ENCODE data around the gene ASAP2. TPM values are rescaled to one million over a fixed set of nuclear protein-coding genes. Genes with fewer than 3 reads are reported as not detected.

Gene ASAP2
- total RNA-seq, 1 experiment from 2014 or later: 14.3 TPM

DNA sequence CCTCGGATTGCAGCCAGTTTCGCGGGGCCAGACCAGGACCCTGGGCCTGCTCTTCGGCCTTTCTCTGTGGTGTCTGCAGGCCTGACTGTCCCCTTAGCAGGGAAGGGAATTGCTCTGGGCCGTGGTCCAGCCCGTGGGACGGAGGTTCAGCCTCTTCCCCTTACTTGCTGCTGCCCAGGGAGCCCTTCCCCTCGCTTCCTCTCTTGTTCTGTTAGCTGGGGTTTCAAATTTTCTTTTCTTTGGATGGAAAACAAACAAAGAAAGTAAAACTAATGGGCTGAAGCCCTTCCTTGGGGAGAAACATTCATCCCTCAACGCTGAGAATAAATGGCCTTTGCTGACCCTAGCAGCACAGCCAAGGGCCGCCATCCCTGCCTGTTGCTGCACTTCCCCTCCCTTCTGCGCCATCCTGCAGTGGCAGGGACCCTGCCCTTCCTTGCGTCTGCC is 52.4 kb downstream of the ASAP2 start:
- TF ChIP-seq, protein P1, sequence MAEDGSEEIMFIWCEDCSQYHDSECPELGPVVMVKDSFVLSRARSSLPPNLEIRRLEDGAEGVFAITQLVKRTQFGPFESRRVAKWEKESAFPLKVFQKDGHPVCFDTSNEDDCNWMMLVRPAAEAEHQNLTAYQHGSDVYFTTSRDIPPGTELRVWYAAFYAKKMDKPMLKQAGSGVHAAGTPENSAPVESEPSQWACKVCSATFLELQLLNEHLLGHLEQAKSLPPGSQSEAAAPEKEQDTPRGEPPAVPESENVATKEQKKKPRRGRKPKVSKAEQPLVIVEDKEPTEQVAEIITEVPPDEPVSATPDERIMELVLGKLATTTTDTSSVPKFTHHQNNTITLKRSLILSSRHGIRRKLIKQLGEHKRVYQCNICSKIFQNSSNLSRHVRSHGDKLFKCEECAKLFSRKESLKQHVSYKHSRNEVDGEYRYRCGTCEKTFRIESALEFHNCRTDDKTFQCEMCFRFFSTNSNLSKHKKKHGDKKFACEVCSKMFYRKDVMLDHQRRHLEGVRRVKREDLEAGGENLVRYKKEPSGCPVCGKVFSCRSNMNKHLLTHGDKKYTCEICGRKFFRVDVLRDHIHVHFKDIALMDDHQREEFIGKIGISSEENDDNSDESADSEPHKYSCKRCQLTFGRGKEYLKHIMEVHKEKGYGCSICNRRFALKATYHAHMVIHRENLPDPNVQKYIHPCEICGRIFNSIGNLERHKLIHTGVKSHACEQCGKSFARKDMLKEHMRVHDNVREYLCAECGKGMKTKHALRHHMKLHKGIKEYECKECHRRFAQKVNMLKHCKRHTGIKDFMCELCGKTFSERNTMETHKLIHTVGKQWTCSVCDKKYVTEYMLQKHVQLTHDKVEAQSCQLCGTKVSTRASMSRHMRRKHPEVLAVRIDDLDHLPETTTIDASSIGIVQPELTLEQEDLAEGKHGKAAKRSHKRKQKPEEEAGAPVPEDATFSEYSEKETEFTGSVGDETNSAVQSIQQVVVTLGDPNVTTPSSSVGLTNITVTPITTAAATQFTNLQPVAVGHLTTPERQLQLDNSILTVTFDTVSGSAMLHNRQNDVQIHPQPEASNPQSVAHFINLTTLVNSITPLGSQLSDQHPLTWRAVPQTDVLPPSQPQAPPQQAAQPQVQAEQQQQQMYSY (CRISPR knock-in tag; IDR thresholded peaks at IDR 0.05): no peak
- TF ChIP-seq ZNF671 (CRISPR knock-in tag; IDR thresholded peaks at IDR 0.05) (no peak), ZNF232 (CRISPR knock-in tag; IDR thresholded peaks at IDR 0.05) (no peak), NFE2L1 (CRISPR knock-in tag; IDR thresholded peaks at IDR 0.05) (no peak), EMX1 (CRISPR knock-in tag; IDR thresholded peaks at IDR 0.05) (no peak), HMGA2 (CRISPR knock-in tag; IDR thresholded peaks at IDR 0.05) (no peak), NFATC4 (CRISPR knock-in tag; IDR thresholded peaks at IDR 0.05) (no peak), SOX15 (CRISPR knock-in tag; IDR thresholded peaks at IDR 0.05) (no peak), SP1 (CRISPR knock-in tag; conservative IDR thresholded peaks at IDR 0.05) (no peak), ZNF121 (CRISPR knock-in tag; IDR thresholded peaks at IDR 0.05) (no peak), JAZF1 (CRISPR knock-in tag; IDR thresholded peaks at IDR 0.05) (no peak)
- DNase-seq (ENCODE audit: low spot score) (no peak), ATAC-seq (no peak)
- ChIA-PET CTCF (interaction anchor here (1.1 kb wide), 1 partner anchor 7 kb away, joined by 3 read pairs; no protein-coding TSS in a partner anchor), POLR2A (no interaction called here)
- no peaks in the 10 kb centered on the region for H3K9me3 Mint-ChIP-seq
- H3K27ac Mint-ChIP-seq: peak overlapping the region; percentile 25; the same call in 1 of the 2 replicates
- H3K27me3 Mint-ChIP-seq (ENCODE audit: low read depth): no peaks in the 10 kb centered on the region
- no peak overlapping the region for H3K4me3 Mint-ChIP-seq
- no peaks in the 10 kb centered on the region for H3K36me3 Mint-ChIP-seq
- H3K4me1 Mint-ChIP-seq: peaks cover 67% of the 10 kb centered on the region

GRCh38 chr2:9260464-9260918 is 53.9 kb downstream of the ASAP2 start:
- ChIA-PET POLR2A (no interaction called here), CTCF (interaction anchor here (1.5 to 2.3 kb wide), 2 partner anchors 15 to 118 kb away, joined by 3 to 7 read pairs; no protein-coding TSS in a partner anchor)
- H3K36me3 Mint-ChIP-seq: no peaks in the 10 kb centered on the region
- H3K27me3 Mint-ChIP-seq (ENCODE audit: low read depth): no peaks in the 10 kb centered on the region
- no peaks in the 10 kb centered on the region for H3K9me3 Mint-ChIP-seq
- H3K4me3 Mint-ChIP-seq: no peak overlapping the region
- H3K4me1 Mint-ChIP-seq: peaks cover 62% of the 10 kb centered on the region
- no peak for TF ChIP-seq TEAD4 (CRISPR knock-in tag; IDR thresholded peaks at IDR 0.05)
- no peak for TF ChIP-seq CREB1 (CRISPR knock-in tag; IDR thresholded peaks at IDR 0.05)
- no peak for TF ChIP-seq NR1H2 (CRISPR knock-in tag; IDR thresholded peaks at IDR 0.05)
- TF ChIP-seq, protein P2, sequence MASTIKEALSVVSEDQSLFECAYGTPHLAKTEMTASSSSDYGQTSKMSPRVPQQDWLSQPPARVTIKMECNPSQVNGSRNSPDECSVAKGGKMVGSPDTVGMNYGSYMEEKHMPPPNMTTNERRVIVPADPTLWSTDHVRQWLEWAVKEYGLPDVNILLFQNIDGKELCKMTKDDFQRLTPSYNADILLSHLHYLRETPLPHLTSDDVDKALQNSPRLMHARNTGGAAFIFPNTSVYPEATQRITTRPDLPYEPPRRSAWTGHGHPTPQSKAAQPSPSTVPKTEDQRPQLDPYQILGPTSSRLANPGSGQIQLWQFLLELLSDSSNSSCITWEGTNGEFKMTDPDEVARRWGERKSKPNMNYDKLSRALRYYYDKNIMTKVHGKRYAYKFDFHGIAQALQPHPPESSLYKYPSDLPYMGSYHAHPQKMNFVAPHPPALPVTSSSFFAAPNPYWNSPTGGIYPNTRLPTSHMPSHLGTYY (CRISPR knock-in tag; IDR thresholded peaks at IDR 0.05): no peak
- TF ChIP-seq RELA (CRISPR knock-in tag; IDR thresholded peaks at IDR 0.05; ENCODE audit: borderline replicate concordance): no peak
- TF ChIP-seq, protein P3, sequence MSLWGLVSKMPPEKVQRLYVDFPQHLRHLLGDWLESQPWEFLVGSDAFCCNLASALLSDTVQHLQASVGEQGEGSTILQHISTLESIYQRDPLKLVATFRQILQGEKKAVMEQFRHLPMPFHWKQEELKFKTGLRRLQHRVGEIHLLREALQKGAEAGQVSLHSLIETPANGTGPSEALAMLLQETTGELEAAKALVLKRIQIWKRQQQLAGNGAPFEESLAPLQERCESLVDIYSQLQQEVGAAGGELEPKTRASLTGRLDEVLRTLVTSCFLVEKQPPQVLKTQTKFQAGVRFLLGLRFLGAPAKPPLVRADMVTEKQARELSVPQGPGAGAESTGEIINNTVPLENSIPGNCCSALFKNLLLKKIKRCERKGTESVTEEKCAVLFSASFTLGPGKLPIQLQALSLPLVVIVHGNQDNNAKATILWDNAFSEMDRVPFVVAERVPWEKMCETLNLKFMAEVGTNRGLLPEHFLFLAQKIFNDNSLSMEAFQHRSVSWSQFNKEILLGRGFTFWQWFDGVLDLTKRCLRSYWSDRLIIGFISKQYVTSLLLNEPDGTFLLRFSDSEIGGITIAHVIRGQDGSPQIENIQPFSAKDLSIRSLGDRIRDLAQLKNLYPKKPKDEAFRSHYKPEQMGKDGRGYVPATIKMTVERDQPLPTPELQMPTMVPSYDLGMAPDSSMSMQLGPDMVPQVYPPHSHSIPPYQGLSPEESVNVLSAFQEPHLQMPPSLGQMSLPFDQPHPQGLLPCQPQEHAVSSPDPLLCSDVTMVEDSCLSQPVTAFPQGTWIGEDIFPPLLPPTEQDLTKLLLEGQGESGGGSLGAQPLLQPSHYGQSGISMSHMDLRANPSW (CRISPR knock-in tag; conservative IDR thresholded peaks at IDR 0.05; ENCODE audit: low read depth): no peak
- TF ChIP-seq OVOL2 (CRISPR knock-in tag; IDR thresholded peaks at IDR 0.05; ENCODE audit: borderline replicate concordance): no peak
- TF ChIP-seq, protein P1 (CRISPR knock-in tag; IDR thresholded peaks at IDR 0.05): no peak
- no peak for TF ChIP-seq MLX (CRISPR knock-in tag; IDR thresholded peaks at IDR 0.05)
- no peak for TF ChIP-seq NR3C1 (CRISPR knock-in tag; conservative IDR thresholded peaks at IDR 0.05; ENCODE audit: low read depth)
- TF ChIP-seq SOX15 (CRISPR knock-in tag; IDR thresholded peaks at IDR 0.05): no peak
- no peak for TF ChIP-seq PRRX2 (CRISPR knock-in tag; IDR thresholded peaks at IDR 0.05)
- H3K27ac Mint-ChIP-seq: peak overlapping the region; percentile 80
- no peak for DNase-seq (ENCODE audit: low spot score)
- no peak for ATAC-seq

All from WTC11 (cell line).